MM.1S (cell line): ENCODE results near the gene EEF2.
"Not testable (repeated sequence)": the region's sequence is repeated elsewhere in the genome, so short reads cannot be mapped to it uniquely, and the experiment has no call there.

Experiments
- DNase-seq: peaks from one replicate; pipeline ENCODE4 v3.0.0-alpha.2; 2015
- H2AFZ ChIP-seq: fragments of 300-600 bp; sonication (generic); 2 replicates; pipeline ENCODE4 v1.6.0; 2016; ENCODE audit warnings: antibody characterized with exemption, low read length
- H3F3A ChIP-seq: fragments of 300-600 bp; sonication (generic); 2 replicates; pipeline ENCODE4 v1.6.1; 2016; ENCODE audit warnings: mild to moderate bottlenecking, antibody characterized with exemption, low read length, moderate library complexity, mixed read lengths; ENCODE audit not compliant: insufficient read depth
- H3K27ac ChIP-seq: fragments of 300-600 bp; sonication (generic); 2 replicates; pipeline ENCODE4 v1.5.1; 2016; ENCODE audit warnings: mild to moderate bottlenecking, low read length
- H3K27me3 ChIP-seq: fragments of 300-600 bp; sonication (generic); replicated peaks from 2 replicates; pipeline ENCODE4 v1.6.0; 2016; ENCODE audit warnings: low read length; ENCODE audit not compliant: insufficient read depth
- H3K36me3 ChIP-seq: fragments of 300-600 bp; sonication (generic); replicated peaks from 2 replicates; pipeline ENCODE4 v1.6.1; 2016; ENCODE audit warnings: mild to moderate bottlenecking, low read length, mixed read lengths; ENCODE audit not compliant: insufficient read depth
- H3K4me1 ChIP-seq: fragments of 300-600 bp; sonication (generic); 2 replicates; pipeline ENCODE4 v1.6.1; 2016; ENCODE audit warnings: low read length, mixed read lengths
- H3K4me2 ChIP-seq: fragments of 300-600 bp; sonication (generic); 2 replicates; pipeline ENCODE4 v1.6.0; 2016; ENCODE audit warnings: low read depth, low read length
- H3K4me3 ChIP-seq: fragments of 300-600 bp; sonication (generic); 2 replicates; pipeline ENCODE4 v1.5.1; 2016; ENCODE audit warnings: low read length, mixed read lengths
- H3K79me2 ChIP-seq: fragments of 300-600 bp; sonication (generic); 2 replicates; pipeline ENCODE4 v1.6.1; 2016; ENCODE audit warnings: mixed run types, low read length, mixed read lengths
- H3K9ac ChIP-seq: fragments of 300-600 bp; sonication (generic); 2 replicates; pipeline ENCODE4 v1.6.1; 2016; ENCODE audit warnings: low read length, mixed read lengths
- H3K9me2 ChIP-seq: fragments of 300-600 bp; sonication (generic); replicated peaks from 2 replicates; pipeline ENCODE4 v1.6.1; 2016; ENCODE audit warnings: mild to moderate bottlenecking, low read length, mixed read lengths; ENCODE audit not compliant: insufficient read depth
- H3K9me3 ChIP-seq: fragments of 300-600 bp; sonication (generic); replicated peaks from 2 replicates; pipeline ENCODE4 v1.6.1; 2016; ENCODE audit warnings: mild to moderate bottlenecking, low read length, mixed read lengths; ENCODE audit not compliant: insufficient read depth
- H4K20me1 ChIP-seq: fragments of 300-600 bp; sonication (generic); 2 replicates; pipeline ENCODE4 v1.6.1; 2016; ENCODE audit warnings: mild to moderate bottlenecking, low read length, moderate library complexity, mixed read lengths; ENCODE audit not compliant: insufficient read depth
- EZH2 ChIP-seq: fragments of 300-600 bp; sonication (generic); optimal IDR thresholded peaks from 2 replicates; pipeline ENCODE3; 2017; ENCODE audit warnings: low read depth, mild to moderate bottlenecking, antibody characterized with exemption, low read length, mixed read lengths
- EZH2phosphoT487 ChIP-seq: fragments of 300-600 bp; sonication (generic); IDR thresholded peaks from 2 replicates; pipeline ENCODE4 v1.6.1; 2018; ENCODE audit warnings: antibody characterized with exemption, low read length
- TF ChIP-seq, protein P1 (sequence below): fragments of 300-600 bp; sonication (generic); IDR thresholded peaks from 2 replicates; pipeline ENCODE4 v1.5.1; 2016; ENCODE audit warnings: antibody characterized with exemption, low read length, mixed read lengths

EEF2 gene

DNA sequence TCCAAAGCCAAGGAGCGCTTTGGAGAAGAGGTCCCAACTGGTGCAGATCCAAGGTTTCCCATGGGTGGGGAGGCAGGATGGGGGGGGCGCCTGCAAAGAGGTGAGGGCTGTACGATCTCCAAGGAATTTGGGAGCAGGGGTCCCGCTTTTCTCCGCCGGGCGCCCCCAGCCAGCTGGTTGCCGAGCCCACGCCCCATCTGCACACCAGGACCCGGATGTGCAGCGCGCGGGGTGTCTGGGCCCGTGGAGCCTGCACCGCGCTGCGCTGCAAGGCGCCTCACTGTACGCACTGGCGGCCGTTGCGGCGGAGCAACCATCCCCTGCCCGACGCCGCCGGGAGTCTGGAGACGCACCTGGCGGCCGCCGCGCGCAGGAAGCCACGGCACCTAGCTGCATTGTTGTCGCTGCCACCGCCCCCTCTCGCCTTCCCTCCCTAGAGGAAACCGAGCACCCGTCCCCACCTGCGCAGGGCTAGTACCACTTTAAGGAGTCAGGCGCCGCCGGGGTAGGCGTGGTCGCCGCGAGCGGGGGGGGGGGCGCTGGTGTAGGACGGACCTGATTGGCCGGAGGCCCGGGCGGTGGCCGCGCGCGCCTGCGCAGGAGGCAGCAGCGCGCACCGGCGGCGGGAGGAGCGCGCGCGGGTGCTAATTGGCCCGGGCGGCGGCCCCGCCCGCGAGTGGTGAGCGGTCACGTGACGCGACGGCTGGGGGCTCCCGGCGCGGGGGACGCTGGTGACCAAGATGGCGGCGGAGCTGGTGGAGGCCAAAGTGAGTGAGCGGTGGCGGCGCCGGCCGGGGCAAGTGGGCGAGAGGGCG is 22.0 kb upstream of the EEF2 start, which contains the start of gene PIAS4:
Gene PIAS4, plus strand, starts transcription at position 716 of the 815 bp plus-strand sequence. Its CDS starts 25 bp downstream, at position 741.
- DNase-seq = peak; percentile 99
- Histone ChIP-seq H3K9me2 (no peaks in the 10 kb centered on the region), H3K9ac (peak within 1 kb of the TSS; percentile 84), H3K9me3 (no peaks in the 10 kb centered on the region), H3K27ac (peak within 1 kb of the TSS; percentile 78), H3K4me2 (peak within 1 kb of the TSS; percentile 96), H3K36me3 (no peaks in the 10 kb centered on the region), H3K27me3 (no peaks in the 10 kb centered on the region), H3K4me3 (peak within 1 kb of the TSS; percentile 92), H3F3A (peaks cover 4% of the 10 kb centered on the region; the same call in 1 of the 2 replicates), H3K4me1 (peaks cover 8% of the 10 kb centered on the region), H3K79me2 (peaks cover 42% of the 10 kb centered on the region), H2AFZ (peak within 1 kb of the TSS; percentile 88), H4K20me1 (no peaks in the 10 kb centered on the region)
- TF ChIP-seq, protein P1, sequence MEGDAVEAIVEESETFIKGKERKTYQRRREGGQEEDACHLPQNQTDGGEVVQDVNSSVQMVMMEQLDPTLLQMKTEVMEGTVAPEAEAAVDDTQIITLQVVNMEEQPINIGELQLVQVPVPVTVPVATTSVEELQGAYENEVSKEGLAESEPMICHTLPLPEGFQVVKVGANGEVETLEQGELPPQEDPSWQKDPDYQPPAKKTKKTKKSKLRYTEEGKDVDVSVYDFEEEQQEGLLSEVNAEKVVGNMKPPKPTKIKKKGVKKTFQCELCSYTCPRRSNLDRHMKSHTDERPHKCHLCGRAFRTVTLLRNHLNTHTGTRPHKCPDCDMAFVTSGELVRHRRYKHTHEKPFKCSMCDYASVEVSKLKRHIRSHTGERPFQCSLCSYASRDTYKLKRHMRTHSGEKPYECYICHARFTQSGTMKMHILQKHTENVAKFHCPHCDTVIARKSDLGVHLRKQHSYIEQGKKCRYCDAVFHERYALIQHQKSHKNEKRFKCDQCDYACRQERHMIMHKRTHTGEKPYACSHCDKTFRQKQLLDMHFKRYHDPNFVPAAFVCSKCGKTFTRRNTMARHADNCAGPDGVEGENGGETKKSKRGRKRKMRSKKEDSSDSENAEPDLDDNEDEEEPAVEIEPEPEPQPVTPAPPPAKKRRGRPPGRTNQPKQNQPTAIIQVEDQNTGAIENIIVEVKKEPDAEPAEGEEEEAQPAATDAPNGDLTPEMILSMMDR = peak; percentile 18
- TF ChIP-seq EZH2phosphoT487 (no peak), EZH2 (no peak)

DNA sequence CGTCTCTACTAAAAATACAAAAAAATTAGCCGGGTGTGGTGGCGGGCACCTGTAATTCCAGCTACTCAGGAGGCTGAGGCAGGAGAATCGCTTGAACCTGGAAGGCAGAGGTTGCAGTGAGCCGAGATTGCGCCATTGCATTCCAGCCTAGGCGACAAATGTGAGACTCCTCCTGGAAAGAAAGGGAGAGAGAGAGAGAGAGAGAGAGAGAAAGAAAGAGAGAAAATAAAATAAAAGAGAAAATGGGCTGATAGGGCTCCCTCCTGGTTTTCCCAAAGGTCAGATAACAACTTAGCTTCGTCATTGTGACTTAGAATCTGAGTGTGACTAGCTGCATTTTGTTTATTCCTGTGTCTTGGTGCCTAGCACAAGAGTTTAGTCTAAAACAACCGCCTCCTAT is 20.2 kb upstream of the EEF2 start:
- not testable (repeated sequence) for H2AFZ ChIP-seq, H3K9ac ChIP-seq, H3K4me2 ChIP-seq, H3K9me3 ChIP-seq, H3K4me3 ChIP-seq, H3K27me3 ChIP-seq, DNase-seq, H3K36me3 ChIP-seq, H3K27ac ChIP-seq, H3F3A ChIP-seq, H3K4me1 ChIP-seq, H4K20me1 ChIP-seq, H3K9me2 ChIP-seq
- peaks cover 26% of the 10 kb centered on the region for H3K79me2 ChIP-seq

- H3K79me2 ChIP-seq, H4K20me1 ChIP-seq, H3K4me1 ChIP-seq, H3K4me3 ChIP-seq, H3K9ac ChIP-seq, H3K9me2 ChIP-seq, H3K9me3 ChIP-seq, H2AFZ ChIP-seq, H3F3A ChIP-seq, H3K27ac ChIP-seq, DNase-seq, H3K4me2 ChIP-seq, H3K27me3 ChIP-seq, H3K36me3 ChIP-seq: not testable (repeated sequence)
These were observed 15.5 kb upstream of the EEF2 start for GRCh38 chr19:4000798-4001197.

GRCh38 chr19:3998667-3999412 is 13.6 kb upstream of the EEF2 start:
- not testable (repeated sequence) for H3K9me3 ChIP-seq, H2AFZ ChIP-seq, H3K27ac ChIP-seq, H3K4me3 ChIP-seq, H3K27me3 ChIP-seq, H3K4me1 ChIP-seq, H3K79me2 ChIP-seq, H3K4me2 ChIP-seq, DNase-seq, H3F3A ChIP-seq, H3K9me2 ChIP-seq, H3K36me3 ChIP-seq, H3K9ac ChIP-seq, H4K20me1 ChIP-seq
